Mucosa of stomach (tissue), 1 donor: ENCODE data around the gene FPR1.
"Not testable (repeated sequence)": the region's sequence is repeated elsewhere in the genome, so short reads cannot be mapped to it uniquely, and the experiment has no call there.

Experiments
- H3K27me3 ChIP-seq: one replicate; pipeline ENCODE4 v1.7.0; 2013; ENCODE audit warnings: mild to moderate bottlenecking, low read length; ENCODE audit not compliant: control insufficient read depth, insufficient read depth
- H3K36me3 ChIP-seq: one replicate; pipeline ENCODE4 v1.7.0; 2013; ENCODE audit warnings: low read length; ENCODE audit not compliant: control insufficient read depth, insufficient read depth
- H3K4me1 ChIP-seq: one replicate; pipeline ENCODE4 v1.7.0; 2013; ENCODE audit warnings: mild to moderate bottlenecking, low read length; ENCODE audit not compliant: control insufficient read depth, insufficient read depth
- H3K4me3 ChIP-seq: one replicate; pipeline ENCODE4 v1.7.0; 2013; ENCODE audit warnings: low read length
- H3K9ac ChIP-seq: one replicate; pipeline ENCODE4 v1.7.0; 2013; ENCODE audit warnings: mild to moderate bottlenecking, low read length, moderate library complexity
- H3K9me3 ChIP-seq: one replicate; pipeline ENCODE4 v1.7.0; 2013; ENCODE audit warnings: mild to moderate bottlenecking, low read length, moderate library complexity; ENCODE audit not compliant: control insufficient read depth
- donor health status: Pancreatic carcinoma.

Gene FPR1

DNA sequence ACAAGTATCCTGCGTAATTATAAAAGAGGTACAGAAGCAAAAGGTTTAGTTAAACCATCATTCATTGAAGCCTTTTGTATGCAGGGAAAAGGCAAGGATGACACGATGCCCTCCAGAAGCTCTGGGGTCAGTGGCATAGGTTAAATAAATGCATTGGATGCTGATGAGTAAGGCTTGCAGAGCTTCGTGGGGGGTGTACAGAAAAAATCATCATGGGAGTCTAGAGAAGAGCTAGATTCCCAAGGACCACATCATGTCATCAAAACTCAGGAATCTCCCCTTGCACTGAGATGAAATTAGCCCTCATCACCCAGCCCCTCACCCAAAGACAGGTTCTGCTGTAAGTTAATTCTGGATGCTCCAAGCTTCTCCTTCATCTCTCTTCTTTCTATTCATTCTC lies 8.3 kb downstream of the FPR1 start:
- no peaks in the 10 kb centered on the region for H3K4me1 ChIP-seq
- H3K9me3 ChIP-seq = no peaks in the 10 kb centered on the region
- H3K4me3 ChIP-seq = no peak overlapping the region
- H3K36me3 ChIP-seq = no peaks in the 10 kb centered on the region
- no peak overlapping the region for H3K9ac ChIP-seq
- no peaks in the 10 kb centered on the region for H3K27me3 ChIP-seq

GRCh38 chr19:51742789-51743188 lies 8.9 kb downstream of the FPR1 start:
- Histone ChIP-seq H3K4me3 (no peak overlapping the region), H3K9me3 (no peaks in the 10 kb centered on the region), H3K9ac (no peak overlapping the region), H3K4me1 (no peaks in the 10 kb centered on the region), H3K36me3 (no peaks in the 10 kb centered on the region), H3K27me3 (no peaks in the 10 kb centered on the region)

GRCh38 chr19:51740356-51740755 lies 11.3 kb downstream of the FPR1 start:
- no peak overlapping the region for H3K4me3 ChIP-seq

DNA sequence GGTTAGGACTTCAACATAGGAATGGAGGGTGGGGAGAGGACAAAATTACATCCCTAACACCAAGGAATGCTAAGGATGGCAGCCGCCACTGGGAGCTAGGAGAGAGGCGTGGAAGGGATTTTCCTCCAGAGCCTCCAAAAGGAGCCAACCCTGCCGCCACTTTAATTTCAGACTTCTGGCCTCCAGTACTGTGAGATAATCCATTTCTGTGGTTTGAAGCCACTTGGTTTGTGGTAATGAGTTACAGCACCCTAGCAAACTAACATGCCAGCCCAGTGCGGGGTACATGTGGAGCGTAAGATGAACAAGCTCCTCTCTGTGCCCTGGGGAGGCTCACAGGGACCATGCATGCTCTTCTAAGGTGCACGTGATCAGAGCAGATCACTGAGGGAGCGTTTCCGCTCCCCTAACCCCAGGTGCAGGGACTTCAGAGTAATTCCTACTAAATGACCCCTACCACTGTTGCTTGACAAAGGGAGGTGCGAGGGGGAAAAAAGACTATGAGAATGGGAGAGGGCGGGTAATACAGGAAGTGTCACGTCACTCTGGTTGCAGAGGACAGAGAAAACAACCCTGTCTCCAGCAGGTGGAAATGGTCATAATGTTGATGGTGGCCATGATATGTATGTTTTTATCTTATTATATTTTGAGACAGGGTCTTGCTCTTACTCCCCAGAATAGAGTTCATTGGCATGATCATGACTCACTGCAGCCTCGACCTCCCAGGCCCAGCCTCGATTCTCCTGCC lies 12.0 kb downstream of the FPR1 start:
- no peaks in the 10 kb centered on the region for H3K9me3 ChIP-seq
- no peaks in the 10 kb centered on the region for H3K4me1 ChIP-seq
- H3K27me3 ChIP-seq = no peaks in the 10 kb centered on the region
- H3K4me3 ChIP-seq = no peak overlapping the region
- no peak overlapping the region for H3K9ac ChIP-seq
- no peaks in the 10 kb centered on the region for H3K36me3 ChIP-seq

More at GRCh38 chr19:51740356-51740755, 11.3 kb downstream of the FPR1 start:
- Histone ChIP-seq H3K36me3 (no peaks in the 10 kb centered on the region), H3K9me3 (no peaks in the 10 kb centered on the region), H3K27me3 (no peaks in the 10 kb centered on the region), H3K4me1 (no peaks in the 10 kb centered on the region), H3K9ac (no peak overlapping the region)

DNA sequence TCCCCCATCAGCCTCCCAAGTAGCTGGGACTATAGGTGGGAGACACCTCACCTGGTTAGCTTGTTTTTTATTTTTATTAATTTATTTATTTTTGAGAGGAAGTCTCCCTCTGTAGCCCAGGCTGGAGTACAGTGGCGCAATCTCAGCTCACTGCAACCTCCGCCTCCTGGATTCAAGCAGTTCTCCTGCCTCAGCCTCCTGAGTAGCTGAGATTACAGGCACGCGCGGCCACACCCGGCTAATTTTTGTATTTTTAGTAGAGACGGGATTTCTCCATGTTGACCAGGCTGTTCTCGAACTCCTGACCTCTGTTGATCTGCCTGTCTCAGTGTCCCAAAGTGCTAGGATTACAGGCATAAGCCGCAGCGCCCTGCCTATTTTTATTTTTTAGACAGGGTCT lies 13.2 kb downstream of the FPR1 start:
- H3K4me3 ChIP-seq, H3K9ac ChIP-seq, H3K9me3 ChIP-seq, H3K4me1 ChIP-seq, H3K36me3 ChIP-seq, H3K27me3 ChIP-seq: not testable (repeated sequence)

GRCh38 chr19:51737924-51738323 lies 13.8 kb downstream of the FPR1 start:
- H3K4me3 ChIP-seq = no peak overlapping the region
- no peaks in the 10 kb centered on the region for H3K27me3 ChIP-seq
- H3K9me3 ChIP-seq = no peaks in the 10 kb centered on the region
- H3K9ac ChIP-seq = no peak overlapping the region
- H3K4me1 ChIP-seq = no peaks in the 10 kb centered on the region
- no peaks in the 10 kb centered on the region for H3K36me3 ChIP-seq

GRCh38 chr19:51737389-51737788 lies 14.3 kb downstream of the FPR1 start:
- no peaks in the 10 kb centered on the region for H3K27me3 ChIP-seq
- H3K9me3 ChIP-seq = no peaks in the 10 kb centered on the region
- no peak overlapping the region for H3K9ac ChIP-seq
- no peaks in the 10 kb centered on the region for H3K4me1 ChIP-seq
- H3K36me3 ChIP-seq = no peaks in the 10 kb centered on the region
- H3K4me3 ChIP-seq = no peak overlapping the region

GRCh38 chr19:51735759-51736449 lies 15.8 kb downstream of the FPR1 start:
- H3K4me3 ChIP-seq = no peak overlapping the region
- H3K9me3 ChIP-seq = no peaks in the 10 kb centered on the region
- no peak overlapping the region for H3K9ac ChIP-seq
- H3K4me1 ChIP-seq = no peaks in the 10 kb centered on the region
- H3K27me3 ChIP-seq = no peaks in the 10 kb centered on the region
- H3K36me3 ChIP-seq = no peaks in the 10 kb centered on the region

GRCh38 chr19:51733742-51734522 lies 17.7 kb downstream of the FPR1 start:
- no peak overlapping the region for H3K9ac ChIP-seq
- no peaks in the 10 kb centered on the region for H3K27me3 ChIP-seq
- no peaks in the 10 kb centered on the region for H3K9me3 ChIP-seq
- no peaks in the 10 kb centered on the region for H3K4me1 ChIP-seq
- H3K4me3 ChIP-seq = no peak overlapping the region
- no peaks in the 10 kb centered on the region for H3K36me3 ChIP-seq

GRCh38 chr19:51729781-51730180 lies 21.9 kb downstream of the FPR1 start:
- no peaks in the 10 kb centered on the region for H3K36me3 ChIP-seq
- no peak overlapping the region for H3K9ac ChIP-seq
- peaks cover 6% of the 10 kb centered on the region for H3K27me3 ChIP-seq
- H3K4me3 ChIP-seq = no peak overlapping the region
- no peaks in the 10 kb centered on the region for H3K9me3 ChIP-seq
- H3K4me1 ChIP-seq = no peaks in the 10 kb centered on the region

GRCh38 chr19:51727349-51727880 lies 24.3 kb downstream of the FPR1 start:
- H3K4me3 ChIP-seq = no peak overlapping the region
- H3K9me3 ChIP-seq = no peaks in the 10 kb centered on the region
- no peak overlapping the region for H3K9ac ChIP-seq
- no peaks in the 10 kb centered on the region for H3K4me1 ChIP-seq
- no peaks in the 10 kb centered on the region for H3K36me3 ChIP-seq
- H3K27me3 ChIP-seq = peaks cover 14% of the 10 kb centered on the region

GRCh38 chr19:51726049-51726448 lies 25.6 kb downstream of the FPR1 start:
- Histone ChIP-seq H3K9me3 (no peaks in the 10 kb centered on the region), H3K4me3 (no peak overlapping the region), H3K27me3 (peaks cover 19% of the 10 kb centered on the region), H3K4me1 (no peaks in the 10 kb centered on the region), H3K36me3 (no peaks in the 10 kb centered on the region), H3K9ac (no peak overlapping the region)
